Thoracic aorta (tissue), 2 donors: Measurements from ENCODE around the gene AK8. TPM values are rescaled to one million over a fixed set of nuclear protein-coding genes. Genes with fewer than 3 reads are reported as not detected.

Source experiments
- ATAC-seq: fragments of 150-250 bp; one replicate; pipeline ENCODE4 v1.8.0; 2017; ENCODE audit warnings: low read depth; ENCODE audit not compliant: insufficient number of reproducible peaks, low FRiP score
- DNase-seq: peaks from one replicate; pipeline ENCODE4 v3.0.0-alpha.2; 2020; ENCODE audit warnings: low spot score
- H3K27ac ChIP-seq, 2 donors: fragments of 200-600 bp; sonication (generic); 1 replicate in 1 of 2; 2 replicates in 1 of 2; pipeline ENCODE4 v1.5.1; 2016; ENCODE audit warnings: mild to moderate bottlenecking in 2 of 2, moderate library complexity in 2 of 2
- H3K27me3 ChIP-seq: fragments of 200-600 bp; sonication (generic); replicated peaks from 2 replicates; pipeline ENCODE4 v1.6.0; 2016; ENCODE audit warnings: mild to moderate bottlenecking; ENCODE audit not compliant: insufficient read depth
- H3K36me3 ChIP-seq: fragments of 200-600 bp; sonication (generic); one replicate; pipeline ENCODE4 v1.5.1; 2016
- H3K4me1 ChIP-seq, 2 donors: fragments of 200-600 bp; sonication (generic); 1 replicate in 1 of 2; 2 replicates in 1 of 2; pipeline versions ENCODE4 v1.5.1 to v1.6.0; 2016; ENCODE audit warnings: low read depth in 2 of 2, mild to moderate bottlenecking in 1 of 2; ENCODE audit not compliant: control insufficient read depth in 1 of 2
- H3K4me3 ChIP-seq: fragments of 200-600 bp; sonication (generic); 2 replicates; pipeline ENCODE4 v1.5.1; 2016; ENCODE audit warnings: mild to moderate bottlenecking
- H3K9me3 ChIP-seq: fragments of 200-600 bp; sonication (generic); 2 replicates; pipeline ENCODE4 v1.5.1; 2016
- total RNA-seq, 2 donors: library from RNA; depleted of rRNA; stranded (reverse); fragments of >200 nt; gene quantifications; one replicate each; pipeline versions ENCODE4 v1.1.0 to v1.2.3, GENCODE V29; 2016
- TF ChIP-seq, protein P1 (sequence below): fragments of 200-600 bp; sonication (generic); IDR thresholded peaks from one replicate; pipeline ENCODE4 v1.5.1; 2019; ENCODE audit warnings: antibody characterized with exemption

Gene AK8
- total RNA-seq, 2 donors from 2014 or later, result 0.42 to 0.54 TPM

DNA sequence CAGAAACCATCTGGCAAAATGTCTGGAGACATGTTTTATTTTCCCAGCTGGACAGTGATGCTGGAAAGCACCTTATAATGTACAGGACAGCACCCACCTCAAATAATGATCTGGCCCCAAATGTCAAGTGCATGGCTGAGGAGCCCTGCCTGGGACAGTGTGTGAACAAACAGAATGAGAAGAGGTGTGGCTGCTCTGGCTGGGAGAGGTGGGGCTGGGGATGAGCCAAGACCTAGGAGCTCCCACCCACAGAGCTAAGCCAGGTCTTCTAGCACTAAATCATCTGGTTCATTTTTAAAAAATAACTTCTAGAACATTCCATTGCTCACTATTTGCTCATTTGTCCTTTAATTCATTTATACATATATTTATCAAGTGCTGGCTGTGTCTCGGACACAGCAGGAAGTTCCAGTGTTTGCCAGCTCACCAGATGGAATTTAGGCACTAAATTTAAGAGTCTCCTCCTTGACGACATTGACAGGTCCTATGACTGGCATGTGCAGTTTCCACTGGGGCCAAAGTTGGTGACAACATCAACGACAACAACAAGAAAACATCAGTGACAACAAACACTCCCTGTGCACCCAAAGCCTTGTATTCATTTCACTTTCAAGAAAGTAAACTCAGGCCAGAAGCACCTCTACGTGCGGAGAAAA is 148.7 kb downstream of the AK8 start:
- DNase-seq (no peak), ATAC-seq (no peak)
- no peaks in the 10 kb centered on the region for H3K9me3 ChIP-seq
- TF ChIP-seq, protein P1, sequence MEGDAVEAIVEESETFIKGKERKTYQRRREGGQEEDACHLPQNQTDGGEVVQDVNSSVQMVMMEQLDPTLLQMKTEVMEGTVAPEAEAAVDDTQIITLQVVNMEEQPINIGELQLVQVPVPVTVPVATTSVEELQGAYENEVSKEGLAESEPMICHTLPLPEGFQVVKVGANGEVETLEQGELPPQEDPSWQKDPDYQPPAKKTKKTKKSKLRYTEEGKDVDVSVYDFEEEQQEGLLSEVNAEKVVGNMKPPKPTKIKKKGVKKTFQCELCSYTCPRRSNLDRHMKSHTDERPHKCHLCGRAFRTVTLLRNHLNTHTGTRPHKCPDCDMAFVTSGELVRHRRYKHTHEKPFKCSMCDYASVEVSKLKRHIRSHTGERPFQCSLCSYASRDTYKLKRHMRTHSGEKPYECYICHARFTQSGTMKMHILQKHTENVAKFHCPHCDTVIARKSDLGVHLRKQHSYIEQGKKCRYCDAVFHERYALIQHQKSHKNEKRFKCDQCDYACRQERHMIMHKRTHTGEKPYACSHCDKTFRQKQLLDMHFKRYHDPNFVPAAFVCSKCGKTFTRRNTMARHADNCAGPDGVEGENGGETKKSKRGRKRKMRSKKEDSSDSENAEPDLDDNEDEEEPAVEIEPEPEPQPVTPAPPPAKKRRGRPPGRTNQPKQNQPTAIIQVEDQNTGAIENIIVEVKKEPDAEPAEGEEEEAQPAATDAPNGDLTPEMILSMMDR, result no peak
- H3K36me3 ChIP-seq, result no peaks in the 10 kb centered on the region
- no peak overlapping the region for H3K27ac ChIP-seq
- H3K27me3 ChIP-seq, result no peaks in the 10 kb centered on the region
- H3K4me1 ChIP-seq, result no peaks in the 10 kb centered on the region
- no peak overlapping the region for H3K4me3 ChIP-seq

DNA sequence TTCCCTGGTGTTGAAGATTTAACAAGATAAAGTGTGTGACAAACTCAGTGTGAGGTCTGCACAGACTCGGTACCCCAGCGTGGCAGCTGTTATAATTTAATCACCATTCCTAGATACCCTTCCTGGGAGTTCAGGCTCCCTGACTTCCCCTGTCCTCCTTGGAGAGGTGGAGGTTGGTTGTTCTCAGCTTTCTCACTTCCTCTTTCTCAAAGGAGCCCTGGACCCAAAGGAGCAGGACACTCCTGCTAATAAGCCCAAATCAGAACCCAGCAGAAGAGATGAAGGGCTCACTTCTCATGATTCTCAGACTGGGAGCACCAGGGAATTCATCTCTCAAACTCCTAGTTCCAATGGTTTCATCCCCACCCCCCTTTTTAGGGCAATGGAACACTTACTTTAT is 149.6 kb downstream of the AK8 start:
- ATAC-seq, result no peak
- no peak for DNase-seq
- H3K27me3 ChIP-seq, result no peaks in the 10 kb centered on the region
- no peaks in the 10 kb centered on the region for H3K4me1 ChIP-seq
- H3K36me3 ChIP-seq, result no peaks in the 10 kb centered on the region
- no peak overlapping the region for H3K4me3 ChIP-seq
- H3K9me3 ChIP-seq, result no peaks in the 10 kb centered on the region
- TF ChIP-seq, protein P1, result no peak
- no peak overlapping the region for H3K27ac ChIP-seq

DNA sequence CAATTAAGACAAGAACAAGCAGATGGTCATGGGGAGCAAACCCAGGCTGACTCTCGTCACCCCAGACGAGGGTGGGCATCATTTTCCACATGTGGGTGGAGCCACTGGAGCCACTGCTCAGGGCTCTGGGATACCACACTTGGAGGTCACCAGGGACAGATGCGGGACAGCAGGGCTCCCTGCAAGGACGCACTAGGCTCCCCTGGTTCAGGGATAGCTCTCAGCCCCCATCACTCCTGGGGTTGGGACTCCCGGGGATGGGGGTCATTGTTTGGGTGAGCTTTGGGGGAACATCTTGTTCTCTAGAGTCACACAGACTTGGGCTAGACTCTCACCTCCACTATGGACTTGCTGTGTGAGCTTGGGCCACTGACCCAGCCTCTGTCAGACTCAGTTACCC is 150.0 kb downstream of the AK8 start:
- Histone ChIP-seq H3K9me3 (no peaks in the 10 kb centered on the region), H3K27me3 (no peaks in the 10 kb centered on the region), H3K4me3 (no peak overlapping the region), H3K36me3 (no peaks in the 10 kb centered on the region), H3K27ac (no peak overlapping the region), H3K4me1 (no peaks in the 10 kb centered on the region)
- ATAC-seq (no peak), DNase-seq (no peak)
- TF ChIP-seq, protein P1, result no peak

DNA sequence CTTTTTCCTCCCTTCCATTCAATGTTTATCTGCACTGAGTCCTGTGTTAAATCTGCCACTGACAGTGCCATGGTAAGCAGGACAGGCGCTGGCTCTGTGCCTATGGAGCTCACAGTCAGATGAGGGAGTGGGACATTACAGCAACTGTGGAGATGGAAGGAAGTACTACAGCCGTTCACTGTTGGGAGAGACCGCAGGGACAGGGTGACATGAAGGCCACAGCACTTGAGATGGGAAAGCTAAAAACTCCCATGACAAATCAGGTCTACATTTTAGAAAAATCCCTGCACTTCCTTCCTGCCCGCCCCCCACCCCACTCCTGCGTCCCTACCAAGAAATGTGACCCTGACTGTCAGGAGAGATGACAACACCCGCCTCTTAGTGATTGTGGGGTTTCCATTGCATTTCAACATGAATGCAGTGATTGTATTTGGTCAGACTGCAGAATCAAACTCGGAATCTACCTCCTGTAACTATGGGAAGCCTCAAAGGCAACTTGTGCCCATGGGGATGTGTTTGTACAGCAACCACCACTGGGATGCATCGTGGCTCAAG is 151.4 kb downstream of the AK8 start:
- DNase-seq, result no peak
- no peaks in the 10 kb centered on the region for H3K4me1 ChIP-seq

DNA sequence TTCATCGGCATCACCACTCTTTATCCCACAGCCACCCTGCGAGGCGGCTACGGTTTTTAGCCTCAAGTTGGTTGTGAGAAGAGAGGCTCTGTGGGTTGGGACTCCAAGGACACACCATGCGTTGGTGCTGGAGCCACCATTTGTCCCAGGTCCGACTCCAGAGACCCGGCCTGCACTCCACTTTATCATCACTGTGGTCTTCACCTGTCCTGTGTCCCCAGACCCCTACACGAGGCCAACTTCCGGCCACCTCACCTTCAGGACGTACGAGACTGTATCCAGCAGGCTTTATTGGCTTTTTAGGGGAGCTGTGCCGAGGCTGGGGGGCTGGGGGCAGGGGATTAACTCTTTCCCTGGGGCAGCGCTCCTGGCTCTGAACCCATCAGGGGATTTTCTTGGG is 152.8 kb downstream of the AK8 start:
- H3K27me3 ChIP-seq, result no peaks in the 10 kb centered on the region
- no peaks in the 10 kb centered on the region for H3K36me3 ChIP-seq
- TF ChIP-seq, protein P1, result no peak
- no peak for DNase-seq
- H3K9me3 ChIP-seq, result no peaks in the 10 kb centered on the region
- H3K27ac ChIP-seq, result no peak overlapping the region
- no peak for ATAC-seq
- no peak overlapping the region for H3K4me3 ChIP-seq
- no peaks in the 10 kb centered on the region for H3K4me1 ChIP-seq

More for the DNA sequence above, 151.4 kb downstream of the AK8 start:
- no peak for ATAC-seq
- Histone ChIP-seq H3K36me3 (no peaks in the 10 kb centered on the region), H3K4me3 (no peak overlapping the region), H3K27ac (no peak overlapping the region), H3K27me3 (no peaks in the 10 kb centered on the region), H3K9me3 (no peaks in the 10 kb centered on the region)
- TF ChIP-seq, protein P1, result no peak
